ENCODE measurements around the gene CFAP77.

DNA sequence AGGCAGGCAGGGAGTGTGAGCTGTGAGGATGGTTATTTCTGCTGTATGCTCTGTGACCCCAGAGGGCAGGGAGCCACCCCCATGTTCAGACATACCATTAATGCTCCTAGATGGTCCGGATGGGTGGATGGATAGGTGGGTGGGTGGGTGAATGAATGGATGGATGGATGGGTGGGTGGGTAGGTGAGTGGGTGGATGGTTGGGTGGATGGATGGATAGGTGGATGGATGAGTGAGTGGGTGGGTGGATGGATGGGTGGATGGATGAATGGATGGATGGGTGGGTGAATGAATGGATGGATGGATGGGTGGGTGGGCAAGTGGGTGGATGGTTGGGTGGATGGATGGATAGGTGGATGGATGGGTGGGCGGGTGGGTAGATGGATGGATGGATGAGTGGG, 109.0 kb downstream of the CFAP77 start:
- TF ChIP-seq, protein P1, sequence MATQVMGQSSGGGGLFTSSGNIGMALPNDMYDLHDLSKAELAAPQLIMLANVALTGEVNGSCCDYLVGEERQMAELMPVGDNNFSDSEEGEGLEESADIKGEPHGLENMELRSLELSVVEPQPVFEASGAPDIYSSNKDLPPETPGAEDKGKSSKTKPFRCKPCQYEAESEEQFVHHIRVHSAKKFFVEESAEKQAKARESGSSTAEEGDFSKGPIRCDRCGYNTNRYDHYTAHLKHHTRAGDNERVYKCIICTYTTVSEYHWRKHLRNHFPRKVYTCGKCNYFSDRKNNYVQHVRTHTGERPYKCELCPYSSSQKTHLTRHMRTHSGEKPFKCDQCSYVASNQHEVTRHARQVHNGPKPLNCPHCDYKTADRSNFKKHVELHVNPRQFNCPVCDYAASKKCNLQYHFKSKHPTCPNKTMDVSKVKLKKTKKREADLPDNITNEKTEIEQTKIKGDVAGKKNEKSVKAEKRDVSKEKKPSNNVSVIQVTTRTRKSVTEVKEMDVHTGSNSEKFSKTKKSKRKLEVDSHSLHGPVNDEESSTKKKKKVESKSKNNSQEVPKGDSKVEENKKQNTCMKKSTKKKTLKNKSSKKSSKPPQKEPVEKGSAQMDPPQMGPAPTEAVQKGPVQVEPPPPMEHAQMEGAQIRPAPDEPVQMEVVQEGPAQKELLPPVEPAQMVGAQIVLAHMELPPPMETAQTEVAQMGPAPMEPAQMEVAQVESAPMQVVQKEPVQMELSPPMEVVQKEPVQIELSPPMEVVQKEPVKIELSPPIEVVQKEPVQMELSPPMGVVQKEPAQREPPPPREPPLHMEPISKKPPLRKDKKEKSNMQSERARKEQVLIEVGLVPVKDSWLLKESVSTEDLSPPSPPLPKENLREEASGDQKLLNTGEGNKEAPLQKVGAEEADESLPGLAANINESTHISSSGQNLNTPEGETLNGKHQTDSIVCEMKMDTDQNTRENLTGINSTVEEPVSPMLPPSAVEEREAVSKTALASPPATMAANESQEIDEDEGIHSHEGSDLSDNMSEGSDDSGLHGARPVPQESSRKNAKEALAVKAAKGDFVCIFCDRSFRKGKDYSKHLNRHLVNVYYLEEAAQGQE (IDR thresholded peaks at IDR 0.05; ENCODE audit: low read depth, low read length), result no peak
- TF ChIP-seq, protein P2, sequence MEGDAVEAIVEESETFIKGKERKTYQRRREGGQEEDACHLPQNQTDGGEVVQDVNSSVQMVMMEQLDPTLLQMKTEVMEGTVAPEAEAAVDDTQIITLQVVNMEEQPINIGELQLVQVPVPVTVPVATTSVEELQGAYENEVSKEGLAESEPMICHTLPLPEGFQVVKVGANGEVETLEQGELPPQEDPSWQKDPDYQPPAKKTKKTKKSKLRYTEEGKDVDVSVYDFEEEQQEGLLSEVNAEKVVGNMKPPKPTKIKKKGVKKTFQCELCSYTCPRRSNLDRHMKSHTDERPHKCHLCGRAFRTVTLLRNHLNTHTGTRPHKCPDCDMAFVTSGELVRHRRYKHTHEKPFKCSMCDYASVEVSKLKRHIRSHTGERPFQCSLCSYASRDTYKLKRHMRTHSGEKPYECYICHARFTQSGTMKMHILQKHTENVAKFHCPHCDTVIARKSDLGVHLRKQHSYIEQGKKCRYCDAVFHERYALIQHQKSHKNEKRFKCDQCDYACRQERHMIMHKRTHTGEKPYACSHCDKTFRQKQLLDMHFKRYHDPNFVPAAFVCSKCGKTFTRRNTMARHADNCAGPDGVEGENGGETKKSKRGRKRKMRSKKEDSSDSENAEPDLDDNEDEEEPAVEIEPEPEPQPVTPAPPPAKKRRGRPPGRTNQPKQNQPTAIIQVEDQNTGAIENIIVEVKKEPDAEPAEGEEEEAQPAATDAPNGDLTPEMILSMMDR (IDR thresholded peaks at IDR 0.05), result no peak
- TF ChIP-seq, protein P3, sequence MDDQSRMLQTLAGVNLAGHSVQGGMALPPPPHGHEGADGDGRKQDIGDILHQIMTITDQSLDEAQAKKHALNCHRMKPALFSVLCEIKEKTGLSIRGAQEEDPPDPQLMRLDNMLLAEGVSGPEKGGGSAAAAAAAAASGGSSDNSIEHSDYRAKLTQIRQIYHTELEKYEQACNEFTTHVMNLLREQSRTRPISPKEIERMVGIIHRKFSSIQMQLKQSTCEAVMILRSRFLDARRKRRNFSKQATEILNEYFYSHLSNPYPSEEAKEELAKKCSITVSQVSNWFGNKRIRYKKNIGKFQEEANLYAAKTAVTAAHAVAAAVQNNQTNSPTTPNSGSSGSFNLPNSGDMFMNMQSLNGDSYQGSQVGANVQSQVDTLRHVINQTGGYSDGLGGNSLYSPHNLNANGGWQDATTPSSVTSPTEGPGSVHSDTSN (IDR thresholded peaks at IDR 0.05), result no peak
- TF ChIP-seq USF2 (IDR thresholded peaks at IDR 0.05; ENCODE audit: borderline replicate concordance, low read depth, low read length), result no peak
